Subcutaneous adipose tissue (tissue), 4 donors: Measurements from ENCODE around the gene TMEM175. TPM values are rescaled to one million over a fixed set of nuclear protein-coding genes. Genes with fewer than 3 reads are reported as not detected.

Source experiments
- CTCF ChIP-seq: fragments of 450-650 bp; IDR thresholded peaks from one replicate; pipeline ENCODE4 v1.5.1; 2016; ENCODE audit warnings: low read depth, mild to moderate bottlenecking, control low read depth, antibody characterized with exemption, moderate library complexity
- total RNA-seq, 4 donors: library from RNA; depleted of rRNA; stranded (reverse); fragments of >200 nt; gene quantifications; one replicate each; pipeline ENCODE4 v1.1.0, GENCODE V29; 2016

TMEM175 gene
- total RNA-seq, 4 donors from 2014 or later, result 18.5 to 38.1 (median 21.4) TPM

GRCh38 chr4:929096-929765, 3.0 kb upstream of the TMEM175 start:
- no peak for TF ChIP-seq CTCF

GRCh38 chr4:930028-930551, 2.2 kb upstream of the TMEM175 start:
- no peak for TF ChIP-seq CTCF

- no peak for TF ChIP-seq CTCF
Measured at GRCh38 chr4:930827-931193, 1.4 kb upstream of the TMEM175 start.

GRCh38 chr4:931194-931959, 883 bp upstream of the TMEM175 start:
- no peak for TF ChIP-seq CTCF

GRCh38 chr4:932713-933070, 432 bp downstream of the TMEM175 start:
- TF ChIP-seq CTCF, result no peak

- no peak for TF ChIP-seq CTCF
Measured at GRCh38 chr4:945274-946102, 13.2 kb downstream of the TMEM175 start.

- TF ChIP-seq CTCF, result no peak
Measured at GRCh38 chr4:946103-946450, 13.8 kb downstream of the TMEM175 start.
